SK-N-SH (cell line): Measurements from ENCODE around the gene GTF2F2. TPM values are rescaled to one million over a fixed set of nuclear protein-coding genes. Genes with fewer than 3 reads are reported as not detected.

Experiments used
- CTCF ChIA-PET: fragments of 300-600, 350-600 bp; formaldehyde crosslinking; extraction: SDS; loops from one replicate; lab custom pipeline; 2021; lab: Yijun Ruan, JAX
- POLR2A ChIA-PET: fragments of 350-600 bp; sonication (Branson Sonifier 250); formaldehyde crosslinking; extraction: SDS; loops from one replicate; lab custom pipeline; 2020; ENCODE audit warnings: antibody characterized with exemption, inconsistent platforms; lab: Yijun Ruan, JAX
- DNase-seq: peaks from one replicate; pipeline ENCODE4 v3.0.0; 2012
- H2AFZ ChIP-seq: fragments of 200-600 bp; sonication (generic); 2 replicates; pipeline ENCODE4 v1.8.1; 2016; ENCODE audit warnings: antibody characterized with exemption, mild to moderate bottlenecking, low read depth
- H3F3A ChIP-seq: fragments of 200-600 bp; sonication (generic); replicated peaks from 2 replicates; pipeline ENCODE3; 2016; ENCODE audit warnings: antibody characterized with exemption, mild to moderate bottlenecking; ENCODE audit not compliant: insufficient read depth
- H3K27ac ChIP-seq, 2 experiments: fragments of 200-500 bp in 1 of 2; fragments of 200-600 bp in 1 of 2; sonication (Bioruptor generic) in 1 of 2; sonication (generic), shearing (Covaris generic) in 1 of 2; 2 replicates each; pipeline versions ENCODE4 v1.5.1 to v1.6.1; 2014 to 2016; ENCODE audit warnings: low read depth in 2 of 2, inconsistent platforms in 1 of 2, low read length in 1 of 2, mild to moderate bottlenecking in 1 of 2, mixed read lengths in 1 of 2
- H3K27me3 ChIP-seq: fragments of 200-600 bp; sonication (generic), shearing (Covaris generic); 2 replicates; pipeline ENCODE4 v1.6.1; 2016; ENCODE audit warnings: mixed run types; ENCODE audit not compliant: insufficient read depth
- H3K36me3 ChIP-seq, 2 experiments: fragments of 200-500 bp in 1 of 2; fragments of 200-600 bp in 1 of 2; sonication (Bioruptor generic) in 1 of 2; sonication (generic) in 1 of 2; replicated peaks in 1 of 2; 2 replicates each; pipeline versions ENCODE3 to v1.5.1; 2014 to 2016; ENCODE audit warnings: low read length in 1 of 2, mild to moderate bottlenecking in 1 of 2; ENCODE audit not compliant: insufficient read depth in 2 of 2, control insufficient read depth in 1 of 2
- H3K4me1 ChIP-seq, 2 experiments: fragments of 200-500 bp in 1 of 2; fragments of 200-600 bp in 1 of 2; sonication (Bioruptor generic) in 1 of 2; sonication (generic), shearing (Covaris generic) in 1 of 2; 2 replicates each; pipeline versions ENCODE4 v1.5.1 to v1.6.1; 2014 to 2016; ENCODE audit warnings: low read depth in 1 of 2, low read length in 1 of 2, mixed run types in 1 of 2; ENCODE audit not compliant: insufficient read depth in 2 of 2, control insufficient read depth in 1 of 2
- H3K4me2 ChIP-seq: fragments of 200-600 bp; sonication (generic), shearing (Covaris generic); 2 replicates; pipeline ENCODE4 v1.6.1; 2017; ENCODE audit warnings: mixed run types
- H3K4me3 ChIP-seq, 2 experiments: fragments of 200-500 bp in 1 of 2; fragments of 200-600 bp in 1 of 2; sonication (Bioruptor generic) in 1 of 2; sonication (generic), shearing (Covaris generic) in 1 of 2; 2 replicates each; pipeline versions ENCODE4 v1.5.1 to v1.8.1; 2014 to 2016; ENCODE audit warnings: low read depth in 2 of 2, inconsistent platforms in 1 of 2, low read length in 1 of 2, mild to moderate bottlenecking in 1 of 2, mixed read lengths in 1 of 2, moderate library complexity in 1 of 2
- H3K79me2 ChIP-seq: fragments of 200-600 bp; sonication (generic); 2 replicates; pipeline ENCODE4 v1.8.1; 2017; ENCODE audit warnings: mild to moderate bottlenecking; ENCODE audit not compliant: insufficient read depth
- H3K9ac ChIP-seq: fragments of 200-600 bp; sonication (generic); 2 replicates; pipeline ENCODE4 v1.6.1; 2017; ENCODE audit warnings: mixed run types
- H3K9me2 ChIP-seq: fragments of 200-600 bp; sonication (generic); 2 replicates; pipeline ENCODE4 v1.6.1; 2017; ENCODE audit warnings: mixed run types
- H3K9me3 ChIP-seq: fragments of 200-600 bp; sonication (generic); 2 replicates; pipeline ENCODE4 v1.6.1; 2017; ENCODE audit warnings: mixed run types, mild to moderate bottlenecking, moderate library complexity
- H4K20me1 ChIP-seq: fragments of 200-600 bp; sonication (generic); 2 replicates; pipeline ENCODE4 v1.6.1; 2017; ENCODE audit warnings: mild to moderate bottlenecking, mixed run types; ENCODE audit not compliant: insufficient read depth
- CHD2 ChIP-seq: fragments of 150-350 bp; IDR thresholded peaks from 2 replicates; pipeline ENCODE4 v1.6.1; 2018; ENCODE audit warnings: low read length; ENCODE audit not compliant: partially characterized antibody
- CTCF ChIP-seq: fragments of 200-600 bp; sonication (generic); IDR thresholded peaks from 2 replicates; pipeline ENCODE4 v1.6.1; 2017; ENCODE audit warnings: antibody characterized with exemption, mild to moderate bottlenecking, moderate library complexity
- FOSL2 ChIP-seq: IDR thresholded peaks from 2 replicates; pipeline ENCODE4 v1.4.0; 2012; ENCODE audit warnings: low read depth, mild to moderate bottlenecking, moderate library complexity, borderline replicate concordance
- FOXJ3 ChIP-seq: sonication (generic); formaldehyde crosslinking; IDR thresholded peaks from 2 replicates; pipeline ENCODE4 v1.5.1; 2020; ENCODE audit warnings: mild to moderate bottlenecking, missing genetic modification reagents
- JUND ChIP-seq: IDR thresholded peaks from 2 replicates; pipeline ENCODE4 v1.4.0; 2012
- MXI1 ChIP-seq: IDR thresholded peaks from 2 replicates; pipeline ENCODE4 v1.6.1; 2012; ENCODE audit warnings: mild to moderate bottlenecking, low read depth, low read length, improper control_type of control experiment
- RAD21 ChIP-seq: IDR thresholded peaks from 2 replicates; pipeline ENCODE4 v1.6.1; 2012; ENCODE audit warnings: mild to moderate bottlenecking, low read length
- RFX5 ChIP-seq: IDR thresholded peaks from 2 replicates; pipeline ENCODE4 v1.6.1; 2012; ENCODE audit warnings: mild to moderate bottlenecking, improper control_type of control experiment, low read length
- SIN3A ChIP-seq: IDR thresholded peaks from 2 replicates; pipeline ENCODE4 v1.6.1; 2012; ENCODE audit warnings: low read depth, mild to moderate bottlenecking, low read length, moderate library complexity, borderline replicate concordance
- YY1 ChIP-seq: IDR thresholded peaks from 2 replicates; pipeline ENCODE4 v1.4.0; 2012; ENCODE audit warnings: low read depth, mild to moderate bottlenecking
- WGBS: methylation state at CpG from one replicate; pipeline ENCODE4 v1.1.6; 2017; ENCODE audit warnings: low lambda C conversion rate; 5-methylcytosine and 5-hydroxymethylcytosine counted together
- polyA plus RNA-seq, 3 experiments: library from polyadenylated mRNA; depleted of rRNA; stranded (reverse); fragments of >200 nt; gene quantifications; 2 replicates each; pipeline ENCODE4 v1.2.3, GENCODE V29; 2012

Gene GTF2F2
- polyA plus RNA-seq, 1 of the 3 experiments (the other 2 are of a cell fraction): 24.2 TPM

DNA sequence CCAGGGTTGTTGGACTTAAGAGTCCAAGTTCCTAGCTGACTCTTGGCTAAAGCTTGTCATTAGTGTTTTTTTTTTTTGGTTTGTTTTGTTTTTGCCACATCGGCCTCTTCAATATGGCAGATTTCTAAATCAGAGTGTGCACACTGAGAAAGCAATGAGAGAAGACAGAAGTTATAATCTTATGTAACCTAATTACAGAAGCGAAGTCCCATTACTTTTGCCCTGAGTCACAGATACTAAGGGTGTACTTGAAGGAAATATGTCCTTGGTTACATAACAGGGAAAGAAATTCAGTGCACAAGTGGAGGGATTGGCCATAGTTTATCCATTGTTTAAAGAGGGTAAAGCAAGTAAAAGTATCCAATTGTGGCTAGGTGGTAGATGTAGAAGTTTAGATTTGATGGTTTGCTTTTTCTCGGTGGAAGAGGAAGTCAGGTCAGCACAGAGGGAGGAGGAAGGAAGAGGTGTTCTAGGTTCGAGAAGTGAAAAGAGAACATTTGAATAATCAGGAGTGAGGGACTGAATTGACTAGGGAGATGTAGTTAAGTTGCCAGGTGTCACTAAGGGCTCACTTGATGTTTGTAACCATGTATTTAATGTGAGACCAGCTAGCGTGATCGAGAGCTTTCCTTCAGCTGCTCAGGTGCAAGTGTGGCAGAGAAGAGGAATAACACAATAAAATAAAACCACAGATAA, 12.2 kb downstream of the GTF2F2 start (continued):
- TF ChIP-seq CTCF (no peak), FOXJ3 (CRISPR knock-in tag) (no peak)

DNA sequence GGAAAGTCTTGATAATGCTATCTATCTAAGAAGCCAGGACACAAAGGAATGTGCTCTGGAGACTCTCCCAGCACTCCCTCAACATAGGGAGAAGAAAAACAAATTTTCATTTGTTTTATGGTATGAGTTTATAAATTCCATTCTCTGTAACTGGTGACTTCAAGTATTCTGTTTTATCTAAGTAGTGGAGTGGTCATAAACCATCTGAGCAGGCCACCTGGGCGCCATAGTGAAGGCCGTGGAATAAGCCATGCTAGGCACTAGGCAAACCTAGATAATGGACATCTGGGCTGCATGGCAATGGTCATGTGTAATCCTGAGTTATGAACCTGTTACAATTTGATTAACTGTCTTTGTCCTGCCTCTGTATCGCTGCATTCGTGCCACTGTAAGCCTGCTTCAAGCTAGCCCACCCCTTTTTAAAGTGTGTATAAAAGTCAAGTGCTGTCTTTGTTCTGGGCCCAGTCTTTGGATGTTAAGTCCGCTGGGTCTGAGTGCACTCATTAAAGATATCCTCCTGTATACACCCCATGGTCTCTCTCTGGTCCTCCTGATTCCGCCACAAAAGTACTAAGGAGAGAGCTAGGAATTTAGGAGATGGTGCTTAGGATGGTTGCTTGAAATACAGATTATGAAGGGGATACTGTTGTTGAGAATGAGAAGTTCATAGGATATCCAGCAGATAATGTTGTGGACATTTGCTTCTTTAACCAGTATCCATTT, 13.2 kb downstream of the GTF2F2 start:
- Histone ChIP-seq H2AFZ (no peak overlapping the region), H3K27ac (no peak overlapping the region), H3K4me3 (no peak overlapping the region), H3K9ac (no peak overlapping the region), H3F3A (no peaks in the 10 kb centered on the region), H3K27me3 (no peaks in the 10 kb centered on the region), H4K20me1 (no peaks in the 10 kb centered on the region), H3K79me2 (peaks cover 84% of the 10 kb centered on the region), H3K36me3 (peaks cover 0 to 8% of the 10 kb centered on the region in 2 experiments), H3K9me3 (no peaks in the 10 kb centered on the region), H3K4me2 (no peak overlapping the region), H3K9me2 (no peaks in the 10 kb centered on the region), H3K4me1 (no peaks in the 10 kb centered on the region)
- POLR2A ChIA-PET: no interaction called here
- no peak for DNase-seq
- TF ChIP-seq YY1: no peak
- WGBS: 97% methylated on average over 6 of the region's 6 CpGs
- CTCF ChIA-PET: interaction anchor here (1.7 kb wide), 1 partner anchor 146 kb away, joined by 3 read pairs; no protein-coding TSS in a partner anchor

DNA sequence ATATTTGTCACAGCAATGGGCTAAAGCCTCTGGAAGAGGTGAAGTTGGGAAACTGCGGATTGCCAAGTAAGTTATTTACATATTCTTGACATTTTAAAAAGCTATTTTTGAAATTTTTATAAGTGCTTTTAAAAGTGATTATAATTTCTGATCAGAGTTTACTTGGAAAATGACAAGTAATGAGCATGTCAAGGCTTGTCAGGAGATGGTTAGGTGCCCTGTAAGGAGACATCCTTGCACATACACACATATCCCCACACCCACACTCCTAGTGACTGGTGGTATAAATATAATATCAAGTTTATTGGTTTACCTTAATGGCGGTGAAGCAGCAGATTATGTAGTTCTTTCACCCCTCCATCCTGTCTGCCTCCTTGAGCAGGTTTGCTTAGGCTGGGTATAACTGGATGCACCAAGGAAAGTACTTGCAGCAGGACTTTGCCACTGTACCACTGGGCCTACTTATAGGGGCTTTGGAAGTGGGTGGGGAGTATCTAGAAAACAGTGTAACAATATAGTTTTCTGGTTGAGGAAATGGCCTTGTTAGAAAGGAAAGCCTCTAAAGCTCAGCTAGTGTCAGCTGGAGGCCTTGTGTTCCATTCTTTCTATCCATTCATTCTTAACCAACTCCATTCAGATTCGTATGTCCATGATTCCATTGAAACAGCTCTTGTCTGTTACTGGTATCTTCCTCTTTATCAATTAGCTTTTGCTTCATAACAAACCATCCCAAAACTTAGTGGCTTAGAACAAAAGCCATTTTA, 16.6 kb downstream of the GTF2F2 start:
- no peaks in the 10 kb centered on the region for H4K20me1 ChIP-seq
- no peak overlapping the region for H3K27ac ChIP-seq
- TF ChIP-seq MXI1 (no peak), SIN3A (no peak), FOSL2 (no peak), RAD21 (no peak), CHD2 (no peak), JUND (no peak), CTCF (no peak), RFX5 (no peak)
- TF ChIP-seq, all 33 proteins: peak for 0
- H3K27me3 ChIP-seq: no peaks in the 10 kb centered on the region
- peaks cover 54% of the 10 kb centered on the region for H3K79me2 ChIP-seq
- H3K4me1 ChIP-seq: peaks cover 0 to 10% of the 10 kb centered on the region in 2 experiments; a peak in 2 of 4 replicates
- H3K9me2 ChIP-seq: no peaks in the 10 kb centered on the region
- no peak overlapping the region for H2AFZ ChIP-seq
- WGBS: 100% methylated on average over 3 of the region's 3 CpGs
- POLR2A ChIA-PET: interaction anchor here (0.6 kb wide), 1 partner anchor 814 kb away, joined by 5 read pairs; no protein-coding TSS in a partner anchor
- CTCF ChIA-PET: no interaction called here
- H3K4me3 ChIP-seq: no peak overlapping the region
- no peak for DNase-seq
- peaks cover 6 to 13% of the 10 kb centered on the region in 2 experiments for H3K36me3 ChIP-seq
- no peak overlapping the region for H3K9ac ChIP-seq
- H3K9me3 ChIP-seq: no peaks in the 10 kb centered on the region
- no peak overlapping the region for H3K4me2 ChIP-seq
- no peaks in the 10 kb centered on the region for H3F3A ChIP-seq
